Activated effector memory CD4-positive, alpha-beta T cell treated with anti-CD3 and anti-CD28 coated beads, Interleukin-2, amount 50 U/mL, for 16 hours (primary cell): ENCODE results near the gene NCKAP5.

Experiments
- DNase-seq: peaks from one replicate; pipeline ENCODE4 v3.0.0-alpha.2; 2020

The NCKAP5 gene

DNA sequence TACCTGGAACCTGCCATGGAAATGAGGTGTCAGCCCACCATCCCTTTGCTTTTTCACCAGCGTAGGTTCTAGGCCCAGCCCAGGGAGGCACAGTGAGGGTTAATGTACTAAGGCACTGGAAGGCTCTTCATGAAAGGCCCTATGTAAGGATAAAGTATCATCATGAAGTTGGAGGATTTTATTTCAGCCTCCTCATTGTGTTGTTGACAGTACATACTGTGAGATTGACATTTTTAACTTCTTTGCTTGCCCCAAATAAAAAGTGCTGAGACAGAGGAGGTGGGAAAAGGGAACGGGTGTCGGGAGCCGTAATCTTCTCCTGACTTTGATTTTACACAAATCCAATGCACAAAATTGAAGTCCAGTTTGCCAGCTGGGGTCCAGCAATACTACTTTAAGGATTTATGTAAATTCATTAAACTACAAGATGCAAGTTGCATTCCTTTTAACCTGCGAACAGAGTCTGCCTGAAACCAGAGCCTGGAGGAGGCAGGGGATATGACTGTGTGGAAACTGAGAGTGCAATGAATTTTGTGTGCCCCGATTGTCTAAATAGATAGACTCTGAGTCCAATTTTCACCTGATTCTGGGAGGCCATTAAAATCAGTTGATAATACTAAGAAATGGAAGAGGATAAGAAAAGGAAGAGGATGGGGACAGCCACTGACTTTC is 5.4 kb upstream of the NCKAP5 start:
- no peak for DNase-seq

DNA sequence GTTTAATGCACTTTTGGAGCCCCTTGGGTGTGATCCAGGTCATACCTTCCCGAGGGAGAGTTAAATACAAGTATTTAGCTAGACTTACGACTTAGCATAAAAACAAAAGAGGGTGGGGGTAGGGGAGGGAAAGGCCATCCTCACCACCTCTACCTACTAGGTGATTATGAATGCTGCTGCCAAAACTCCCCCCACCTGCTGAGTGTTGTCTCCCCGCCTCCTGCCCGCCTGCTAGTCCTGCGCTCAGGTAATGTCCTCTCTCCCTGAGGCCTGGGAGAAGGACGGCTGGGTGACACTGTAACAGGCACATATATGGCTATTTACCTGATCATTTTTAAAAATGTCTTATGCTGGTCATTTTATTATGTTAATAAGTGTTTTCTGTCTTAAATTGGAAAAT is 3.0 kb upstream of the NCKAP5 start:
- DNase-seq: no peak

DNA sequence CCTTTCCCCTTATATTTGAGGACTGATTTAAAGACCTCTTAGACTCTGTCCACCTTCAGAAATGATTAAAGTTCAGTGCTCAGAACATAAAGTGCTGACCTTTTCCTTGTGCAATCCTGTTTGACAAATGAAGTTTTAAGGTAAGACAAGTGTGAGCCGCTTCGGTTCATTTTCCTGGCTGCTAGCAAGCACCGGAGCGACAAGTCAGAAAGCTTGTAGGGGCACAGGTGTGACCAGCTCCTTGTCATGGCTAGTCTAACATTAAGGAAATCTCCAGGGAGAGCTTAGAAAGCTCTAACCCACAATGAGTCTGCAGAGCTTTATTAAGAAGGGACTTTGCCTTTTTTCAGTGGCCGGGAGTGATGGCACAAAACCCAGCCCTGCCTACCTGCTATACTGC is 2.3 kb upstream of the NCKAP5 start:
- no peak for DNase-seq

DNA sequence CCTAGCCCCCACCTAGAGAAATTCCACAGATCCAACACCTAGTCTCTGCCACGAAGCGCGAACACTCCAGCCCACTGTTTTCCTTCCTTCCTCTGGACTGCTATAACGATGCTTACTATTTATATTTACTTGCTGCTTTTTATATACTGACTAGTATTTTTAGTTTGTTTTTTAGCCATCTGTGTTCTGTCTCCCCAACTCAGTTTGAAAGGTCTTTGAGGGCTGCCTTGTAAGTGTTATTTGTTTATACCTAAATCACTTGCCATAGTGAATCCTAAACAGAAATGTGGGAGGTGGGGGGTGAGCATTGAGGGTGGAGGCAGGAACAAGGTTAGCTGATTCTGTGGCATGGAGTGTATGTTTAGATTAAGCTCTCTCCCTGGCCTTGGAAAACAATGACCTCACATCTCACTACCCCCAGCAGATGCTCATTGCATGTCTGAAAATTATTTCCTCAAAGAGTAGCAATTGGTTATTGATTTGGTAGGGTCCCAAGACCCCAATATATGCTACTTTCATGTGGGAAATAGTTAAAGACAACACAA is 1.1 kb upstream of the NCKAP5 start:
- no peak for DNase-seq

DNA sequence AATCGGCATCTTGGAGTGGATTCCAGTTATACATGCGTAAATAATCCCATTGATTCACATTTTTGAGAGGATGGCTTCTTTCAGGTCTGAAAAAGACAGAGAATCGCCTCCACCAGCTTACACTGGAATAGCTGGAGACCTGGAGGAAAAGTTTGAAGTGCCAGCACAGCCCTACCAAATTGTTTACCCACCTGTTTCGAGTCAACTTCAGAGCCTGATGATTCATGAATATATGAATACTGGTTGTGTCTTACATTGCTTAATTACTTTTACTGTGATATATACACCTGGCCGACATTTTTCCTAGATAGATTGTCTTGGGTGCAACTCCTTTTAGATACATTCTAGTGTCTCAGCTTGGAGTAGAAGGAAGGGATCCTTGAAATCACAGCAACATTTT is 335 bp upstream of the NCKAP5 start:
- no peak for DNase-seq

DNA sequence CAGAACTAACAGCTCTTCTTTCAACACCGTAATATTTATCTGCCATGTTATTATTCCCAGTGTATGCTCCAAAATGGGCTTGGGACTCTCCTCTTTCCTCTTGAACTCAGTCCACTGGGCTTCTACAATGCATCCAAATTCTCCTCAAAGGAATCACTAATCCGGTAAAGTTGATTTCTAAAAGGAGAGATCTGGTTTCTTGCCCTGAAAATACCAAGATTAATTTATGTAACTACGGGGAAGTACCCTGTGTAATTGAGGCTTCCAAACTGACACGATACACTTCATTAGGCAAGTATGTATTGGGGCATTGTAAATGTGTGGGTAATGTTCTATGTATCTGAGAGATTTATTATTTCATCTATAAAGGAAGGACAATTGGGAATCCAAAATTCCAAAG is 5.7 kb downstream of the NCKAP5 start:
- DNase-seq: no peak

DNA sequence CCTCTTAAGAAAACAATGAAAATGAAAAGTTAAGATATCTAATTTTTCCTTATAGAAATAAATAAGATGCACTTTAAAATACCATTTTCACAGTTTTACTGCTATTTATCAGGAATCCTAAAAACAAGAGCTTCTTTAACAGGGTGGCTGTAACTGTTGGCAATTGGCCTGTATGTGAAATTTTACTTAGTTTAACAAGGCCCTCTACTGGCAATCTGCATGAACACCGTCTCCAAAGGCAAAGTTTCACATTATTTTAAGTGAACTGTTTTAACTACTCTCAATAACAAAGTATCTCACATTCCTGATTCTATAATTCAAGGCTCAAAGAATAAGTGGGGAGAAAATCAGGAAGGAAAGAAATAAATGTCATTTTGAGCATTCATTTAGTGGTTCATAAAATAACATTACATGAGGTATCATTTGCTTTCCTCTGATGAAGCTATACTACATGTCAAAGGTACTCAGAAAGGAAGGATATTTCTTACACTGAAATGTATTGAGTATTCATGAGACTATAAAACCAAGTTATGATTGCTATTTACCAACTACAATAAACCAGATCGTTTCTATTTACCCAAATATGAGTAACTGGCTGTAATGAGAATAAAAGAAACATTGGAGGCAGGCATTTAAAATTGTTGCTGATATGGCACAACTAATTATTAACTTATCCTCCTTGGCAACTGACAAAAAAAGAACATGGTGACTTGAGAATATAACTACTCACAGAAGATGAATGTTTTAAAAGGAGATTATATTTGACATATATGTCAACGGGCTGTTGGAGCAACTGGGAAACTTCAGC is 7.0 kb downstream of the NCKAP5 start:
- DNase-seq: no peak

DNA sequence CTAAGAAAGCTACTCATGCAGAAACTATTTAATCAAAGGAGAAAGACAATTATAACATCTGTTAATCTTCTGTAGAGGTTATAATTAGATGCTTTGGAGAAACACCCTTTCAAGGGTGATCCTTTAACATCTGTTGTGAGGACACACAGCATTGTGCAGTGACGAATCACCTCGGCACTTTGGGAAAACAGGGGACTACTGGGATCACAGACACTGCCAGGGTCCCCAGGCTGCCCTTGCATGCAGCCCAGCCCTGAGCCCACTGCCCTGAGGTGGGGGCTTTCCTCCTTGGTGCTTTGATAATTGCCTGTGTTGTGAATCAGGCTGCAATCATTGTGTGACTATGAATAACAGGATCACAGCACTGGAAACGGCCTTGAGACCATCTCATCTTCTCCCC is 10.6 kb downstream of the NCKAP5 start:
- no peak for DNase-seq

DNA sequence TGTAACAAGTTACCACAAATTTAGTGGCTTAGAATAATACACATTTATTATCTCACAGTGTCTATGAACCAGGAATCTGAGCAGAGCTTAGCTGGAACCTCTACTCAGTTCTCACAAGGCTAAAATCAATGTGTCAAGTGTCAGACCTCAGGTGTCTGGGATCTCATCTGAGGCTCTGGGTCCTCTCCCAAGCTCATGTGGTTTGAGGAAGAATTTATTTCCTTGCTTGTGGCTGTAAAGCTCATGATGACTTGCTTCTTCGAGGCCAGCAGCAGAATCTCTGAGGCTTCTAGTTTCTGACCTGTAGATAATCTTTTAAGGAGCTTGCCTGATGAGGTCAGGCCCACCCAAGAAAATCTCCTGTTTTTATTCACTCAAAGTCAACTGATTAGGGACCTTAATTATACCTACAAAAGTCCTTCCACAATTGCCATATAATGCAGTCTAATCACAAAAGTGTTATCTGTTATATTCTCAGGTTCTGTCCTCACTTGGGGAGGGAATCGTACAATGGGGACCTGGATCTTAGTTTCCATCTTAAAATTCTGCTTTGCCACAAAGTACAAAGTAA is 14.3 kb downstream of the NCKAP5 start:
- DNase-seq: no peak

DNA sequence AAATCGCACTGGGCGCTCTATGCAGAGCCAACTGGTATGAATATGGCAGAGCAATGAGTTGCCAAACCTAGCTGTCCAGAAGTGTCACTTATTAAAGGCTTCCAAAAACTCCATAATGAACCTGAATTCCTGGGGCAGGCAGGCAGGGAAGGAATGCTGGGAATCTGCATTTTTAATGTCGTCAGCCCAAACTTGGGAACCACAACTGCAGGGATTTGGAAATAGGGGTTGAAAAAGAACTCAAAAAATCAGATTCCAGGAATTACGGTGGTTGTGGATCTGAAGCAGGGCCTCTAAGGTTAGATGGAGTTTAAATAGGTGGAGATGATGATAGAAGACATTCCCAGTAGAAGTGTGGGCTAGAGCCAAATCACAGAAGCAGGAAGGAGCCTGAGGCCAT is 15.0 kb downstream of the NCKAP5 start:
- no peak for DNase-seq

DNA sequence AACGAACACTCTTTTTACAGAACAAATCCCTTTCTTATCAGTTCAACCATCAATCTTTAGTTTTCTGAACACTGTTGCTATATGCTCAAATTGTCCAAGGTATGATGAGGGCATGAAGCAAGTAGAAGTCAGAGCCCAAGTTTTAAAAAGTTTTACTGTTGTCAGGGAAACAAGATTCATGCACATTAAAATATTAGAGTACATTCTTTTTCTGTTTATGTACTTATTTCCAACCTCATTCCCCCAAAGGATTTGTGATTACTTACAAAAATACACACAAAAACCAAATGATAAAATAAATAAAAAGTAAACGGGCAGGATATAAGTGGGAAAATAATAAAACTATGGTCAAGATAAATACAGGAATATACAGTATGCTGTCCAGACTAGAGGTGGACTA is 15.4 kb downstream of the NCKAP5 start:
- DNase-seq: no peak

DNA sequence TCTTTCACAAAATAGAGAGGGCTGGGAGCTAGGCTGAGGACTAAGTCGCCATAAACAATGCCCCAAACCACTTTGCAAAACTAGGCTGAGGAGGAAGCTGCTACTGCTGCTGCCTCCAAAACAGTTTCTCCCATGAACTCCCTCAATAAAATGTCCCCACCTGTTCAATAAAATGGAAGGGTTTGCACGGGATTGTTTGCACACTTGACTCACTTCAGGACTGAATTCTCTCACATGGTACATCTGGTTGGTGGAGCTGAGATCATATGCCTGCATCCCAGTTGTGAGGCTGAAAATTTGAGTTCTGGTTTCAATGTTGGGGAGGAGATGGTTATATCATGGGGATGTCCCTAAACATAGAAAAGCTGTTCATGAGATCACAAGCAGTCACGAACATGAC is 26.5 kb downstream of the NCKAP5 start:
- DNase-seq: no peak

DNA sequence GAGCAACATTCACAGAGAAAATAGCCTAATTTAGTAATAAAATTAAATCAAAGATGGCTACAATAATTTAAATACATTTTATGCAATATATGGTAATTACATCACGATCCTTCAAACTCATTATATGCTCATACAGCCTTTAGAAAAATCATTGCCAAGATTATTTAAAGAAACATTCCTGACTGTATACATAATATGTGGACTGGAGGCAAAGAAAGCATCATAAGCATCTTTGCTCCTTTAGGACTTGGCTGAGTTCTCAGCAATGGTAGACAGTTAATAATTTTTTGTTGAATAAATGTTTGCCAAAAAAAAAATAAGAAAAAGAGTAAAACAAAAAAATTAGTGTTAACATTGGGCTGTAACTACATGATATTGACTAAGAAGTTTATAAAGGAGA is 26.9 kb downstream of the NCKAP5 start:
- no peak for DNase-seq

DNA sequence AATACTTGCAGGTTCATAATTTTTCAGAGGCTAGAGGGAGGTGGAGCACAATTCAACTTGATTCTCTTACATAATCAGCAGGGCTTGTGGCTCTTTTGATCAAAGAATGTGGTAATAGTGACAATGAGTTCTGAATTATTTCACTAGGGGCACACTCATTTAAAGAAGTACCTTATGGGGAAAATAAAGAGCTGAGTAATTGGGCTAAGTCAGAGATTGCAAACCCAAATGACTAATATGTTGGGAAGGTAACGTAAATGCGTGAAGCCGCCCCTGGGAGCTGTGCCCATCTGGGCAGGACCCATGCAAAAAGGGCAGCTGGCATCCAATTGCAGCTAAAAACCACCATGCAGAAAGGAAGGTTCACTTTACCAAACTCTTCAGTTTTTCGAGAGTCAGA is 35.3 kb downstream of the NCKAP5 start:
- no peak for DNase-seq

DNA sequence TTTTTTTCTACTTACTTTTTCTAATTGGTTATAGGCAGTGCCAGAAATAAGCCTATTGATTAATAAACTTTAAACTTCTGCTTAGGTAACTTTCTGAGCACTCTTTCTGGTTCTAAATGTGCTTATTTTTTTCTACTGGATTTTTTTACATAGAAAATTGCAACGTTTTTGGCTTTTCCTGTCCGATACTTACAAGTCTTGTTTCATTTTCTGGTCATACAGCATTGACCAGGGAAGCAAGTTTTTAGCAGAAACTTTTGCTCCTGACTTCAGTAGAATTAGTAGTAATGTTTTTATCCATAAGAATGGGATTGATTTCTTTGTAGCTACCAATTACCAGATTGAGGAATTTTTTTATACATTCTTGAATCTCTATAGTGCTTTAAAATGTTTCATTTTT is 36.9 kb downstream of the NCKAP5 start:
- DNase-seq: no peak

DNA sequence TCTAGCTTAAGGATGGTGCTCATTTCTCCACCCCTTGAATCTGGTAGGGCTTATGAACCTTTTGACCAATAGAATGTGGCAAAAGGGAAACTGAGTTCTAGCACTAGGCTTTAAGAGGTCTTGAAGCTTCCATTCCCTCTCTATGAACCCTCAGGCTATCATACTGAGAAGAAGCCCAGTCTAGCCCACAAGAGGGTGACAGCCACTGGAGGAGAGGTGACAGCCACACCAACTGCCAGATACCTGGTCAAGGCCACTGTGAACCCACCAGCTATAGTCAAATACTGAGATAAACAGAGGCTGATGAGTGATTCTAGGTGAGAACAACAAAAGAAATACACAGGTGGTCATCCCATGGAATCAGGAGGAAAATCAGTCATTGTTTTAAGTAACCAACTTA is 37.6 kb downstream of the NCKAP5 start:
- no peak for DNase-seq

DNA sequence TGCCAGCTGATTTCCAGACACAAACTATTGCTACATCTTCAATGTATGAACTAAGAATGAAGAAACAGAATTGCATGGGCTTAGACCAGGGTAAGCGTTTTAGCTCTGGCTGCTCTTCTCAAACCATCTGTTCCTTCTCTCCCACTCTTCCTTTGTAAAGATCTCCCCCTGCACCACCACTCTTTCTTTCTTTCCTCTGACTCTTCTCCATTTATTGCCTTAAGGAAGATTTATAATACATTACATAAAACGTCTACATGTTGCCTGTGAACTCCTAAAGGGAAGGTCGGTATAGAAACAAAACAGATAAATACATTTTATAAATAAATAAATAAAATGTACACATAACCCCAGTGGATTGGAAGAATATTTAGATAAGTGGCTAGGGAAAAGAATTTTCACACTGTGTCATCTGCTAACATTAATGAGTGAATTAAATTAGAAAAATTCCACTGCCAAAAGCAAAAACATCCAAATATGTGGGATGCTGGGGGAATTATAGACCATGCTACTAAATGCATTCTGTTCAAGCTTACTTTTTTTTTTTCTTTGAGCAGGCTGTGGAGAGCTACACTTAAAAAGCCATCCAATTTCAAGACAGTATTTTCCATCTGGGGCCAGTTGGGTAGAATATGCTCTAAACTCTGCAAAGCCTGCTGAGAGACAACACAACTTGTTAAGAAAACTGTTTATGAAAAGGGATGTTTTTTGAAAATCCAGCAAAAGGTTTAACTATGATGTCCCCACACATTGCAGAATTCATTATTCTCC is 41.5 kb downstream of the NCKAP5 start:
- no peak for DNase-seq

DNA sequence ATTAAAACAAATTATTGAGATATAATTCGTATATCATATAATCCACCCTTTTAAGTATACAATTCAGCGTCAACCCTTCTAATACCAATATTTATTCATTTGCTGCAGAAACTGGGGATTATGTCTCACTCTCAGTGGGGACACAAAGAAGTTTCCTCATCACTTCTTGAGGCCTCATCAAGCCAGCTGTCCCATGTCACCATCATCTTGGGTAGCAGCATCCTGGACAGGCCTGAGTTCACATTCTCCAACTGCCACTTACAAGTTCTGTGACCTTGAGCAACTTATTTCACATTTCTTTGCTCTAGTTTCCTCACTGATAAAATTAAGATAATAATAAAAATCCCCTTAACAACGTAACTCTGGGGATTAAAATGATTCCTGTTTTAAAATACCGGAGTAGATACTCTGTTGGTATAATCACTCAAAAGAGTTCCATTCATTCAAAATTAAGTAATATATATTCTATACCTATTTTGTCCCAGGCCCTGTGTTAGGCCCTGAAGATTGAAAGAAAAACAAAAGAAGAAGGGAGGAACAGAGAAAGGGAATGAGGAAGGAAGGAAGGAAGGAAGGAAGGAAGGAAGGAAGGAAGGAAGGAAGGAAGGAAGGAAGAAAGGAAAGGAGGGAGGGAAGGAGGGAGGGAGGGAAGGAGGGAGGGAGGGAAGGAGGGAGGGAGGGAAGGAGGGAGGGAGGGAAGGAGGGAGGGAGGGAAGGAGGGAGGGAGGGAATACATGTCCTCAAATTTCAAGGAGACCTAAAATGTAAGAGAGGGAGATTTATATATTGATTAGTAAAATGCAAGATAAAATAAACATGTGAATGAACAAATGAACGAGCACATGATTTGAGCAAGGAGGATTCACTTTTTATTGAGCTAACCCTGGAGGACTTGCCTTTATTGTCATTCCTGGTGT is 42.4 kb downstream of the NCKAP5 start:
- no peak for DNase-seq

DNA sequence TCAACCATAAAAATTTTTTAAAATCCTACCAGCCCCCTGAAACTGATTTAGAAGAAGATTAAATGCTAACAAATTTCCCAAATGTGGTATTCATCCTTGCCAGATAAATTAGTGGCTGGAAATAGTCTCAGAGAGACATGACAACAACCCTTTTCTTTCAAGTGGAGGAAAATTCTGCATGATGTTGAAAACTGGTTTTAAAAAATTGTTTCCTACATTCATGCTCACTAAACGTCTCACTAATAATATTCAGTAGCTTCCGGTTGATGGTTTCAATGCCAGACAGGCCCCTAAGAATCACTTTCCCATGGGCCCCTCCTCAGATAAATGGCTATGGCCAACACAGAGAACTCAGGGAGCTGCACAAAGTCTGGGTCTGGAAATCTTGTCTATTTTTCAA is 43.2 kb downstream of the NCKAP5 start:
- DNase-seq: no peak

DNA sequence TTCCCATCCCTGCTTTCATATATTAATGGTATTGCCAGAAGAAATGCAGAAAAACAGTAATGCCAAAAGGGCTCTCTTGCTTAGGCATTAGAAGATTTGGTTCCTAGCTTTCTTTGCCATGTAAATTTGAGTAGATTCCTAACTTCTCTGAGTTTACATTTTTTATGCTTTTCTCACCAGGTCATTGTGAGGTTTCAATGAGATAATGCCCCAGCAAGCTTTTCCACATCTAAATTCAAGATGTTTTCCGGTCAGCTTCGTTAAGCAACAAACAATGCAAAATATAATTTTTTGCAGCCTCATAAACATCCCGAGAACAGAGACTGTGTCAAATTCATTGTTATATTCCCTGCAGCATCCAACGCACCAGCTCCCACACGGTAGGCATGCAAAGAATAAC is 44.9 kb downstream of the NCKAP5 start:
- no peak for DNase-seq

DNA sequence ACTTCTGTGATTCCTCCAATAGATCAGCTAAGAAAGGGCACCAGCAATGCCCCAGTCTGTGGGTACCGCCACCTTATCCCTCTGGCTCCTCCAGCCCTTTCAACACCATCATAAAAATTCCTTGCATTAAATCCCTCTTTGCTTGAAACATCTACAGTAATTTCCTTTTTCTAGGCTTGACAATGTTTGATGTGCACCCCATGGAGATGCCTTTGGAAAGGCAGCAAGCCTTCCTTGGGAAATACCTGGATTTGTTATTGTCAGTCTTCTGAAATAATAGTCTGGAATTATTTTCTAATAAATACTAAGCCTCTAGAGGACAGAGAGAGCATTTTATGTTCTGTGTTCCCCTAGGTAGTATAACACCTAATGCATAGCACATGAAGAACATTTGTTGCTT is 46.1 kb downstream of the NCKAP5 start:
- no peak for DNase-seq

DNA sequence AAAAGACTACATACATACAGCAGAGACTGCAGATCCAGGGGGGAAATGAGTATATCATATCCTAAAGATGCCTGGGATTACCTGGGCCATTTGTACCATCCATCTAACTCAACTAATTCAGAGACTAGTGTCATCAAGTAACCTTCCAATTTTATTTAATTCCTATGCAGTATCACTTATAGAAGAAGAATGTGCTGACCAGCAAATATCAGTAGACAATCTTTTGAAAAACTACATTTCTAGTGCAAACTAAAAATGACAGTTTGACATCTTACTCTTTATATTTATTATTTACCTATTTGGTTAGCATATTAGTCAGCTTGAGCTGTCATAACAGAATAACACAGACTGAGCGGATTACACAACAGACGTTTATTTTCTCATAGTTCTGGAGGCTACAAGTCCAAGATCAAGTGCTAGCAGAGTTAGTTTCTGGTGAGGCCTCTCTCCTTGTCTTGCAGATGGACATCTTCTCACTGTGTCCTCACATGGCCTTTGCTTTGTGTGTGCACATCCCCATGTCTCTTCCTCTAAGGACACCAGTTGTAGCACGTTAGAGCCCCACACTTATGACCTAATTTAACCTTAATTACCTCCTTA is 47.0 kb downstream of the NCKAP5 start:
- DNase-seq: no peak
